Measurements from ENCODE around the gene CISD3. TPM values are rescaled to one million over a fixed set of nuclear protein-coding genes. Genes with fewer than 3 reads are reported as not detected.

The CISD3 gene
- total and polyA plus RNA-seq, 5 donors: 43.7 to 78.1 (median 71.1) TPM

GRCh38 chr17:38746849-38747462 lies 16.8 kb downstream of the CISD3 start:
- WGBS: 2% methylated on average over 21 of the region's 21 CpGs
- intact Hi-C loops (cut with DNase I): no loop called here

GRCh38 chr17:38747463-38748148 lies 17.5 kb downstream of the CISD3 start:
- no peaks in the 10 kb centered on the region for H3K27me3 ChIP-seq (ENCODE audit: control insufficient read depth, insufficient read depth)
- ATAC-seq: peak in 1 of 2 donors; percentile 0
- peak; percentile 69 to 89 (median 85) for DNase-seq
- peak overlapping the region; percentile 85 for H3K4me3 ChIP-seq (ENCODE audit: low read length)
- peak overlapping the region; percentile 71 for H3K27ac ChIP-seq (ENCODE audit: low read length)
- intact Hi-C loops (cut with DNase I): no loop called here
- H3K9me3 ChIP-seq (ENCODE audit: control insufficient read depth, low read length): no peaks in the 10 kb centered on the region
- peaks cover 10% of the 10 kb centered on the region for H3K4me1 ChIP-seq (ENCODE audit: control insufficient read depth, insufficient read depth, low read length)
- WGBS: 1% methylated on average over 64 of the region's 64 CpGs

More at GRCh38 chr17:38746849-38747462, 16.8 kb downstream of the CISD3 start:
- no peaks in the 10 kb centered on the region for H3K27me3 ChIP-seq (ENCODE audit: control insufficient read depth, insufficient read depth)
- no peak for ATAC-seq
- no peaks in the 10 kb centered on the region for H3K9me3 ChIP-seq (ENCODE audit: control insufficient read depth, low read length)
- peaks cover 14% of the 10 kb centered on the region for H3K4me1 ChIP-seq (ENCODE audit: control insufficient read depth, insufficient read depth, low read length)
- peak in 2 of 3 donors; percentile 71 to 76 for DNase-seq
- H3K27ac ChIP-seq (ENCODE audit: low read length): peak overlapping the region; percentile 58
- peak overlapping the region; percentile 85 for H3K4me3 ChIP-seq (ENCODE audit: low read length)

GRCh38 chr17:38748149-38748891 lies 18.2 kb downstream of the CISD3 start, which contains the start of gene PCGF2:
TSS of gene PCGF2 (minus strand) at chr17:38748336. CDS start at chr17:38740402, 7,934 bp downstream.
- Histone ChIP-seq H3K9me3 (ENCODE audit: control insufficient read depth, low read length) (no peaks in the 10 kb centered on the region), H3K27me3 (ENCODE audit: control insufficient read depth, insufficient read depth) (no peaks in the 10 kb centered on the region), H3K4me1 (ENCODE audit: control insufficient read depth, insufficient read depth, low read length) (peaks cover 7% of the 10 kb centered on the region), H3K27ac (ENCODE audit: low read length) (peak within 1 kb of the TSS; percentile 88), H3K4me3 (ENCODE audit: low read length) (peak within 1 kb of the TSS; percentile 85)
- under 1% methylated on average over 47 of the region's 47 CpGs for WGBS
- DNase-seq: peak; percentile 95 to 98 (median 96)
- peak; percentile 33 to 52 for ATAC-seq
- intact Hi-C loops (cut with DNase I): no loop called here

DNA sequence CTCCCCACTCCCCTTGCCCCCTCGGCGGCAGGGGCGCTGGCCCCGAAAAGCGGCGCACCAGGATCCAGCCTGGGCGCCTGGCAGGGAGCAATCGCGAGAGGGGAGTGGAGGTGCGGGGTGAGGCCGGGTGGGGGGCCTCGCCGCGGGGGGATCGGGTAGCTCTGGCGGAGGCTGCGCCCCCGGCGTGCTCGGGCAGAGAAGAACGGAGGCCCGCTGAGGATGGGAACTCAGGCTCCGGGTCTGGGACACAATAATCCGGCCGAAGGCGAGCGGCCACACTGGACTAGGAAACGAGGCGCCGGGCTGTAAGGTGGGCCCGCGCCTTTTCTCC lies 18.7 kb downstream of the CISD3 start:
- H3K4me1 ChIP-seq (ENCODE audit: control insufficient read depth, insufficient read depth, low read length): peaks cover 5% of the 10 kb centered on the region
- H3K9me3 ChIP-seq (ENCODE audit: control insufficient read depth, low read length): no peaks in the 10 kb centered on the region
- intact Hi-C loops (cut with DNase I): no loop called here
- no peaks in the 10 kb centered on the region for H3K27me3 ChIP-seq (ENCODE audit: control insufficient read depth, insufficient read depth)
- WGBS: under 1% methylated on average over 32 of the region's 32 CpGs
- ATAC-seq (peak in 1 of 2 donors; percentile 0), DNase-seq (no peak)
- H3K4me3 ChIP-seq (ENCODE audit: low read length): peak overlapping the region; percentile 85
- peak overlapping the region; percentile 88 for H3K27ac ChIP-seq (ENCODE audit: low read length)

GRCh38 chr17:38749223-38750043 lies 19.3 kb downstream of the CISD3 start:
- no peaks in the 10 kb centered on the region for H3K27me3 ChIP-seq (ENCODE audit: control insufficient read depth, insufficient read depth)
- intact Hi-C loops (cut with DNase I): no loop called here
- H3K9me3 ChIP-seq (ENCODE audit: control insufficient read depth, low read length): no peaks in the 10 kb centered on the region
- peak overlapping the region; percentile 85 for H3K4me3 ChIP-seq (ENCODE audit: low read length)
- H3K27ac ChIP-seq (ENCODE audit: low read length): peak overlapping the region; percentile 88
- peaks cover 2% of the 10 kb centered on the region for H3K4me1 ChIP-seq (ENCODE audit: control insufficient read depth, insufficient read depth, low read length)
- peak; percentile 91 to 96 (median 95) for DNase-seq
- WGBS: under 1% methylated on average over 79 of the region's 79 CpGs
- peak; percentile 57 to 68 for ATAC-seq

DNA sequence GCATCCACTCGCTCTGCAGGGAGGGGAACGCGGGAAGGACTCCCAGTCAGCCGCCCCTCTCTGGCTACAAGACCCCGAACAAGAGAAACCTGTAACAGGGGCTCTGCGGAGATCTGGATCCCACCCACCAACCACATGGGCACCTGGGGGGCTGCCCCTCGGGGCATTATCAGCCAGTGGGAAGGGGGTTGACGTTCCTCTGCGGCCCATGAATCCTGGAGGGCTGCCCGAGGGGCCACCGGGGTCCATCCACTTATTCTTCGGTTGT lies 19.8 kb downstream of the CISD3 start:
- Histone ChIP-seq H3K9me3 (ENCODE audit: control insufficient read depth, low read length) (no peaks in the 10 kb centered on the region), H3K4me3 (ENCODE audit: low read length) (peak overlapping the region; percentile 85), H3K4me1 (ENCODE audit: control insufficient read depth, insufficient read depth, low read length) (peaks cover 2% of the 10 kb centered on the region), H3K27ac (ENCODE audit: low read length) (peak overlapping the region; percentile 88), H3K27me3 (ENCODE audit: control insufficient read depth, insufficient read depth) (no peaks in the 10 kb centered on the region)
- ATAC-seq: no peak
- 5% methylated on average over 12 of the region's 12 CpGs for WGBS
- intact Hi-C loops (cut with DNase I): no loop called here
- DNase-seq: no peak

- Histone ChIP-seq H3K9me3 (ENCODE audit: control insufficient read depth, low read length) (no peaks in the 10 kb centered on the region), H3K27ac (ENCODE audit: low read length) (peak overlapping the region; percentile 88), H3K27me3 (ENCODE audit: control insufficient read depth, insufficient read depth) (no peaks in the 10 kb centered on the region), H3K4me1 (ENCODE audit: control insufficient read depth, insufficient read depth, low read length) (peaks cover 2% of the 10 kb centered on the region), H3K4me3 (ENCODE audit: low read length) (peak overlapping the region; percentile 85)
- 24% methylated on average over 28 of the region's 28 CpGs for WGBS
- DNase-seq: peak in 1 of 3 donors; percentile 60
- no peak for ATAC-seq
- intact Hi-C loops (cut with DNase I): no loop called here
These were observed 20.4 kb downstream of the CISD3 start for GRCh38 chr17:38750312-38751121.

GRCh38 chr17:38751144-38751807 lies 21.1 kb downstream of the CISD3 start:
- intact Hi-C loops (cut with DNase I): no loop called here
- H3K27ac ChIP-seq (ENCODE audit: low read length): peak overlapping the region; percentile 32
- peaks cover 2% of the 10 kb centered on the region for H3K4me1 ChIP-seq (ENCODE audit: control insufficient read depth, insufficient read depth, low read length)
- no peaks in the 10 kb centered on the region for H3K27me3 ChIP-seq (ENCODE audit: control insufficient read depth, insufficient read depth)
- no peaks in the 10 kb centered on the region for H3K9me3 ChIP-seq (ENCODE audit: control insufficient read depth, low read length)
- DNase-seq: peak in 1 of 3 donors; percentile 24
- peak overlapping the region; percentile 57 for H3K4me3 ChIP-seq (ENCODE audit: low read length)
- 4% methylated on average over 10 of the region's 10 CpGs for WGBS
- ATAC-seq: no peak

- peaks cover 2% of the 10 kb centered on the region for H3K4me1 ChIP-seq (ENCODE audit: control insufficient read depth, insufficient read depth, low read length)
- intact Hi-C loops (cut with DNase I): no loop called here
- peak overlapping the region; percentile 57 for H3K4me3 ChIP-seq (ENCODE audit: low read length)
- DNase-seq (peak; percentile 80 to 92 (median 88)), ATAC-seq (peak; percentile 39 to 47)
- H3K9me3 ChIP-seq (ENCODE audit: control insufficient read depth, low read length): no peaks in the 10 kb centered on the region
- H3K27ac ChIP-seq (ENCODE audit: low read length): peak overlapping the region; percentile 71
- no peaks in the 10 kb centered on the region for H3K27me3 ChIP-seq (ENCODE audit: control insufficient read depth, insufficient read depth)
- under 1% methylated on average over 44 of the region's 44 CpGs for whole genome bisulfite sequencing
These were observed 21.7 kb downstream of the CISD3 start for GRCh38 chr17:38751808-38752307.

Data from right cardiac atrium (tissue), 5 donors.